GM12872 (cell line): ENCODE data around the gene ETNPPL.

ENCODE experiments used
- TF ChIP-seq, protein P1 (sequence below): IDR thresholded peaks from 3 replicates; pipeline ENCODE4 v1.5.1; 2011; ENCODE audit warnings: low read depth, mild to moderate bottlenecking, low read length, moderate library complexity; ENCODE audit not compliant: insufficient read depth

ETNPPL gene

DNA sequence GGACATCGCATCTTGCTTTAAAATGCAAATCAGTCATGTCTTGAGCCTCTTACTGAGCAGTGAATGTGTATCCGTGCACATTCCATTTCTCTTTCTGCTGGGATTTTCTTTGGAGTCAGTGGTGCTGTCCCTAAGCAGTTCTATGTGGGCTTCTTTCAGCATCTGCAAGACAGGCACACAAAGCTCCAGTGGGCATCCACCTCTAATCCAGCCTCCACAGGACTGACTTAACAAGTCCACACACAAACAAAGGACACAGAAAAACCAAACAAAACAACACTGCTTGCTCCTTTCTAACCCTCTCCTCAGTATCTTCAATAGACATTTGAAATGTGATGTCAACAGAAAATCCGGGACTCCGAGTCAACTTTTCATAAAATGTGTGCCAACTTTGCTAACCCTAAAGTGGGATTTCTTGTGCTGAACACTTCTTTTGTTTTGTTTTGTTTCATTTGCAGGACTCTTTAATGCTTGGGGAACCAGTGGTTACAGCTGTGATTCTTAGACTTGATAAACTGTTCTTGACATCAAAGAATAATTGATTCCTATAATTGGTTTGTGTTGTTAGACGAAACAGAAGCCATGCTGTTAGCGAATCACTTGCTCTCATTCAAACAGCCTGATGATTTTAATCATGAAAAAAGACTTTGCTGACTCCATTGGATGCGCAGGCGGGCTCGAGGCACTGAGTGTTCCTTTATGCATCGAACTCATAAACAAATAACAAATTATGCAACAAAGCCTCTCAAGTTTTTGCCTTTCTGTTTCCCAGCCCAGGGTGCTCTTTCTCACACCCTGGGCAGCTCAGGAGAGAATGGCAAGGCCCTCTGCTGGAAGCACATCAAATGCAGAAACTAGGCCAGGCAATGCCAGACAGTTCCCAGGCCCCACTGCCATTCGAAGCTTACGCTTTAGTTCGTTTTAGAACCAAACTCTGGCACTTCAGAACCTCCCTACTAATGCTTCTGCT, 20.1 kb downstream of the ETNPPL start:
- TF ChIP-seq, protein P1, sequence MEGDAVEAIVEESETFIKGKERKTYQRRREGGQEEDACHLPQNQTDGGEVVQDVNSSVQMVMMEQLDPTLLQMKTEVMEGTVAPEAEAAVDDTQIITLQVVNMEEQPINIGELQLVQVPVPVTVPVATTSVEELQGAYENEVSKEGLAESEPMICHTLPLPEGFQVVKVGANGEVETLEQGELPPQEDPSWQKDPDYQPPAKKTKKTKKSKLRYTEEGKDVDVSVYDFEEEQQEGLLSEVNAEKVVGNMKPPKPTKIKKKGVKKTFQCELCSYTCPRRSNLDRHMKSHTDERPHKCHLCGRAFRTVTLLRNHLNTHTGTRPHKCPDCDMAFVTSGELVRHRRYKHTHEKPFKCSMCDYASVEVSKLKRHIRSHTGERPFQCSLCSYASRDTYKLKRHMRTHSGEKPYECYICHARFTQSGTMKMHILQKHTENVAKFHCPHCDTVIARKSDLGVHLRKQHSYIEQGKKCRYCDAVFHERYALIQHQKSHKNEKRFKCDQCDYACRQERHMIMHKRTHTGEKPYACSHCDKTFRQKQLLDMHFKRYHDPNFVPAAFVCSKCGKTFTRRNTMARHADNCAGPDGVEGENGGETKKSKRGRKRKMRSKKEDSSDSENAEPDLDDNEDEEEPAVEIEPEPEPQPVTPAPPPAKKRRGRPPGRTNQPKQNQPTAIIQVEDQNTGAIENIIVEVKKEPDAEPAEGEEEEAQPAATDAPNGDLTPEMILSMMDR = no peak

DNA sequence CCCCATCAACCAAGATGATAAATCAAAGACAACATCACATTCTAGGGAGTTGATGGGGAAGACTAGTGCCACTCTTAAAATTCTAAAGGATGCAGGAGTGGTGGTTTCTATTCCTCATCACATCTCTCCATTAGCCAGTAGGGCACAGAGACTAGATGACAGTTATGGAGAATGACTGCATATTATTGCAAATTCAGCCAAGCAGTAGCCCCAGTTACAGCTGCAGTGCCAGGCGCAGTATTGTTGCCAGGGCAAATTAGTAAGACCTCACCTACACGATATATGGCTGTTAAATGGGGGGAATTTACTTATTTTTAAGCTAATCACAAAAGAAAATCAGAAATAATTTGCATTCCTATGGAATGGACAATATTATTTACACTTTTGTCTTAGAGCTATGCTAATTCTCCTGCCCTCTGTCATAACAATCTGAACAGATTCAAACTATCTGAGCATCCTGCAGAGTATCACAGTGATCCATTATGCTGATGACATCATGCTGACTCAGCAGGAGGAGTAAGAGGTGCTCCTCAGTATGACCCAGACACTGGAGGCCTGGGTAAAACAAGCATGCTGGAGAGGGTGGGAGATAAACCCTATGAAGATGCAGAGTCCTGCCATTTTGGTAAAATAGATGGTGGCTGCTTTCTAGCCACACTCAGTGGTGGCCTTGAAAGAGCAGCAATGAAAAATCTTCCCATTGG, 24.7 kb downstream of the ETNPPL start:
- TF ChIP-seq, protein P1 = no peak

DNA sequence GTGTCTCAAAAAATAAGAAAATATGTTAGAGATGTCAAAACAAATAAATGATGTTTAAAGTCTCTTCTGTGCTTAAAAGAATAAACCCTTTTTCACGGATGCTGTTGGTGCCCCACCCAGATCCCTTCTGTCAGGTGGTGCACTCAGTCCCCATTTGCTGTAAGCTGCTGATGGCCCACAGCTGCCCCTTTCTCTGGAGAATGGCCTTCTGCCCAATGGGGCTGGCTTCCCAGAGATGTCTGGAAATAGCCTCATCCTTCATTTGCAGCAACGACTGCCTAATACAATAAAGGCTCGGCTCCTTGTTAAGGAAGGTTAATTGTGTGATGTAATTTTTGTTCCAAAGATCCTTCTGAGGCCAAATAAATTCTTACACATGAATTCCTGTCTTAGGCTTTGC, 31.8 kb downstream of the ETNPPL start:
- TF ChIP-seq, protein P1 = no peak

DNA sequence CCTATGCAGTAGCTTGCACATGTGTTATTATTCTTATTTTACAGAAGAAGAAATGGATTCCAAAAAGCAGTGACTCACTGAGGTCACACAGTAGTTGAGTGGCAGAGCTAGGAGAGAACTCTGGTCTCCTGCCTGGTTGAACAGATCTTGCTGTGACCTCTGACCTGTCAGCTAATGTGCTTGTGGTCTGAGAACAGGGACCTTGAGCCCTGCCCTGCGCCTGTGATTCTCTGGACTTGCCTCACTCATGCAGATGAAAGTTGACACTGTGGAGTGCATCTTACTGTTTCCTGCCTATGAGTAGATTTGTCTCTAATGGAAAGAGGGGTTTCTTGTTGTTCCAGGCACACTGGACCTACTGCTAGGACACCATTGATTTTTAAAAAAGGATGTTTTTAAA, 32.3 kb downstream of the ETNPPL start:
- TF ChIP-seq, protein P1 = no peak

DNA sequence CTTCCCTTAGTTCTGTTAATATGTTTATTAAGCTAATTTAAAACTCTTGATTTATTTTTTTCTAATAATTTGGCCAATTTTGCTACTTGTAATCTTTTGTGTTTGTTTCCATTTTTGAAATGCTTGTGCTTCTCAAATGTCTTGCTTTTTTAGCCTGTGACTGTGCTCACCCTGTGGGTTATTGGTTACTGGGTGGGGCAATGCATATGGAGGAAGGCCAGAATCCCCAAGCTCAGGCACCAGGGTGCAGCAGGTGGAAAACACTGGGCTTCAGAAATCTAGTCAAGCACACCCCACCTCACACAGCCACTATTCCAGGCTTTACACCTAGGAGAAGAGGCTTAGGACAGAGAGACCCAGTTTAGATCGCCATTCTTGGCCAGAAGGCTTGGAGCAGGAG, 33.1 kb downstream of the ETNPPL start:
- TF ChIP-seq, protein P1 = no peak

DNA sequence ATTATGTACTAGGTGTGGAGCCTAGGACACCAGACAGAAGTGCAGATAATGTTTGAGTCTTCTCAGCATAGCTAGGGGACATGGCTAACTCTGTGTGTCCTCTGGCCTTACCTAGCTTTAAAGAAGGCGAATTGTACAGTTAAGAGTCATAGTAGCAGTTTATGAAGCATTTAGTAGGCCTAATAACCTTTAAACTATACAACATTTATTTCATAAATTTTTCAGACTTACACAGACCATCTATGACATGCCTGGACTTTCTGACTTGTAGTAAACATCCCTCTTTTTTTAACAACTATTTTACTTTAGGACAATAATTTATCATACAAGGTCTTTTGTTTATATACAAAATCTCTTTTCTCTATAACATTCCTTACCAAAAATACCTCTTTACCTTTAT, 37.4 kb downstream of the ETNPPL start:
- TF ChIP-seq, protein P1 = no peak

DNA sequence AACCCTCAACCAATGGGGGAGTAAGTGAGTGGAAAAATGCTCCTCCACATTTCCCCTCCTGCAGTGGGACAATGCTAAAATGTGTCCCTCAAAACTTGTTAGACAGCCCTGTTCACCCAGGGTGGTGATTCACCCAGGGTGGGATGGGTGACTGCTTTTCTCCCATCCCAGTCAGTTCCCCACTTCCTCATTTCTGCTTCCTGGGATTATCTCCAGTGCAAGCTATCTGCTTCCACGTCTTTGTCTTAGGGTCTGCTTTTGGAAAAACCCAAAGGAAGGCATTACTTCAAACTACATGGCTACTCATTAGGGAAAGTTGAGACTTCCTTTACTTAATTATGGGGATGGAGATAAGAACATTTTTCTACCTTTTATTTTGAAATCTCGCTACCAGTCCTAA, 45.5 kb downstream of the ETNPPL start:
- TF ChIP-seq, protein P1 = no peak
